Measurements from ENCODE around the gene ACOXL. TPM values are rescaled to one million over a fixed set of nuclear protein-coding genes. Genes with fewer than 3 reads are reported as not detected.

Gene ACOXL
- total RNA-seq, 2 experiments from 2014 or later: not detected

DNA sequence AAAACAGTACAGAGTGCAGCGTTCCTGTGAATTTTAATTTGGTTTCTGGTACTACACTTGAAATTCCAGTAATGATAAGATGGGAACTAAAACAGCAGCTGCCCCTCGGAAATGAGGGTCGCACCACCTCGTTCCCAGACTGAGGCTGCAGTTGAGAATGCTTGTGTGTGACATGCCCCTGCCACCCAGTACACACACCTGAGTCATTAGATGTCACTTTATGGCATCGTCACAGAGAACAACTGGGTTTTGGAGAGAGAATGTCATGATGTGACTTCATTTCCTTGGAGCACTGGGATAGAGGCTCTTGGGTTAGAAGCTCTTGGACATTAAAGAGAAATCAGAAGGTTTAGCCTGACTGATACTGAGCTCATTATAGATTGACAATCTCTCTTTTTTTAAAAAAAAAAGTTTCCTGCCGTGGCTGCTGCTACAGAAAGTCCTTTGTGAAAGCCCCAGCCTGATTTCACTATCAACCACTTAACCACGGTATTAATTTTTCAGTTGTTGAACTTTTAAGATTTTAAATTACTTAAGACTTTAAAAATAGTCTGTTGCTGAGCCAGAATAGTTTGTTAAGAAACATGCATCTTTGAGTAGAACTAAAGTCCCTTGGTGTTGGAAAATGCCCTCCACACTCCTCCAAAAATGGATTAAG lies 412.9 kb downstream of the ACOXL start:
- no peak for DNase-seq
- peaks cover 3% of the 10 kb centered on the region for H3K27me3 Mint-ChIP-seq
- no peak overlapping the region for H3K27ac Mint-ChIP-seq
- H3K9me3 Mint-ChIP-seq: no peaks in the 10 kb centered on the region
- peaks cover 10% of the 10 kb centered on the region for H3K4me1 Mint-ChIP-seq
- peaks cover 9% of the 10 kb centered on the region for H3K36me3 Mint-ChIP-seq
- H3K4me3 Mint-ChIP-seq: no peak overlapping the region
- no peak for ATAC-seq (ENCODE audit: low read depth)
- POLR2A ChIA-PET: no interaction called here

DNA sequence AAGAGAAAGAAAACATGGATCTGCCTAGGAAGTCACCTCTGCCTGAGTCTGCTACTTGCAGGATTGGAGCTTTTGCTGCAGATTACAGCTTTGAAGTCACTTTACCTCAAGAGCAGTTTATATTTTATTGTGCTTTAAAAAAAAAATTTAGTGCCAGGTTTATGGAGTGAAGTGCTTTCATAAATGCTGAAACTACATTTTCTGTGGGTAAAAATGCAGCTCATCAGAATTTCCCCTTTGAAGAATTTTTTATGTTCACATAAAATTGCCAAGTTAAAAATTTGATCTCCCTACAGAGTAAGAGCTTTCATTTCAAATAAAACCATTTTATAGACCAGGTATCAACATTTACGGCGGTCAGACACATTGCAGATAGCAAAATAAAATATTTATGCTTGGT lies 413.6 kb downstream of the ACOXL start:
- Mint-ChIP-seq H3K27ac (no peak overlapping the region), H3K27me3 (peaks cover 3% of the 10 kb centered on the region), H3K9me3 (no peaks in the 10 kb centered on the region), H3K4me3 (no peak overlapping the region), H3K36me3 (peaks cover 8% of the 10 kb centered on the region), H3K4me1 (peaks cover 10% of the 10 kb centered on the region)
- no peak for ATAC-seq (ENCODE audit: low read depth)
- POLR2A ChIA-PET: no interaction called here
- DNase-seq: no peak

DNA sequence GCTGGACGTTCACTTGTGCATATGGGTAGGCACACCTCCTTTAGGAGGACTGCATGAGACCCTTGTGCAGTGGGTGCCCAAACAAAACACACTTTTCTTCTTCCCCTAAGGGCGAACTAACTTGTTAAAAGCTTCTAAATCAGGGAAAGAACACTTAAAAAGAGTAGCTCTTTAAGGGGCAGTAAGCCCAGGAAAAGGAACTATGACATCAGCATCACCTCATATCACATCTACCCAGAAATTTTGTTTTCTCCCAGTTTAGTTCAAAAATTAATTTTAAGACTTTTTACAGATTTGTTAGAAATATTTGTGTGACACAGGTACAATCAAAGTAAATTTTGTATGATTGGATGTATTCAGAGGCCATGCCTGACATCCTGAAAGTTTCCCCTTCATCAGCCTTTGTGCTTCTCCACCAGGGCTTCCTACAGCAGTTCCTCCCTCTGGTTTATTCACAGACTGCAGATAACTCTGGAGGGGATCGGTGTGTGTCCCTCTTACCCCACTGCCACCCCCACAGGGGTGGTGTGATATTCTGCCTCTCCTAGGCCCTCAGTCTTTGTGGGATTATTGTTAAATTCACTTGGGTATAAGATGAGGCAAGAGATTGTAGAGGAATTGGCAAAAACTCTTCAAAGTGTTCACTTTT lies 416.0 kb downstream of the ACOXL start:
- peaks cover 6% of the 10 kb centered on the region for H3K4me1 Mint-ChIP-seq
- H3K27ac Mint-ChIP-seq: no peak overlapping the region

DNA sequence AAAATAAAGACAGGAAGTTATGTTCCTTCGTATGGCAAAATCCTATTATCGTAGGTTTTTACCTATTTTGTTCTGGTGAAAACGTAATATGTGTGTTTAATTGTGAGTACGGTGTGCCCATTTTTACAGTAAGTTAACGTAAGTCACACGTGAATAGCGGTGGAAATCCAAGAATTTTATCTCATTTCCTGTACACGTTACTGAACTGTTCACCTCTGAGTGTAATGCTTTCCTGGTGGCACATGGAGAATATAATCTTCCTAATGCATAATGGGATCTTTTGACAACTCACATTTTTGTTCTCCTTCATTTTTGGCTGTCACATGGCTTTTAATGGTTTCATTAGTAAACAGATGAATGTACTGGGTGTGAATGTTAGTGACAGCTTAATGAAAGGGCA lies 416.6 kb downstream of the ACOXL start:
- Mint-ChIP-seq H3K4me3 (no peak overlapping the region), H3K9me3 (no peaks in the 10 kb centered on the region), H3K4me1 (peaks cover 6% of the 10 kb centered on the region), H3K27ac (no peak overlapping the region), H3K27me3 (no peaks in the 10 kb centered on the region), H3K36me3 (peaks cover 18% of the 10 kb centered on the region)
- ATAC-seq (ENCODE audit: low read depth) (no peak), DNase-seq (no peak)
- POLR2A ChIA-PET: no interaction called here

More for the DNA sequence above, 416.0 kb downstream of the ACOXL start:
- ATAC-seq (ENCODE audit: low read depth): no peak
- no peak for DNase-seq
- H3K27me3 Mint-ChIP-seq: no peaks in the 10 kb centered on the region
- H3K9me3 Mint-ChIP-seq: no peaks in the 10 kb centered on the region
- peaks cover 16% of the 10 kb centered on the region for H3K36me3 Mint-ChIP-seq
- no peak overlapping the region for H3K4me3 Mint-ChIP-seq
- POLR2A ChIA-PET: no interaction called here

DNA sequence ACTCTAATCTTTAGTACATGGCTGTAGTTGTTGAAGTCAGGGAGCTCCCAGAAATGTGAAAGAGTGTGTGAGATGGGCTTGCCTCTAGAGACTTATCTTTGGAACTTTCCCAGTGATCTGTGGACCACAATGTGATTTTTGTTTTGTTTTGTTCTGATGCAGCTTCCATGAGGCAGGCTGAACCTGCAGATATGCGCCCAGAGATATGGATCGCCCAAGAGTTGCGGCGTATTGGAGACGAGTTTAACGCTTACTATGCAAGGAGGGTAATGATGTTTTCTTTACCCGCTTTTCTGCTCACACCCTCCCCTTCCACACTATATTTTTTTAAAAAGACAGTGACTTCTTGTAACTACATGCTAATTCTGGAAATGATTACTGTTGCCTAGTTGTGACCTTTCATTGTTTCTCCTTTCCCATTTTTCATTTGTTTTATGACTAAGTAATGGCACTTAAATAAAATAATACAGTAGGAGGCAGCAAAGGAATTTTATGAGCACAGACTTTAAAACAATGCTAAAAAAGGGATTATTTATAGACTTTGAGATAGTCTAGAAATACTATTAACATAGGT lies 417.6 kb downstream of the ACOXL start:
- Mint-ChIP-seq H3K9me3 (no peaks in the 10 kb centered on the region), H3K27ac (no peak overlapping the region), H3K4me1 (peaks cover 4% of the 10 kb centered on the region), H3K27me3 (no peaks in the 10 kb centered on the region), H3K4me3 (no peak overlapping the region), H3K36me3 (peaks cover 16% of the 10 kb centered on the region)
- no peak for ATAC-seq (ENCODE audit: low read depth)
- no peak for DNase-seq
- POLR2A ChIA-PET: no interaction called here

- DNase-seq: no peak
- no peak for ATAC-seq (ENCODE audit: low read depth)
- peaks cover 22% of the 10 kb centered on the region for H3K36me3 Mint-ChIP-seq
- peaks cover 20% of the 10 kb centered on the region for H3K4me1 Mint-ChIP-seq
- H3K27me3 Mint-ChIP-seq: no peaks in the 10 kb centered on the region
- no peaks in the 10 kb centered on the region for H3K9me3 Mint-ChIP-seq
- POLR2A ChIA-PET: no interaction called here
- H3K4me3 Mint-ChIP-seq: no peak overlapping the region
- H3K27ac Mint-ChIP-seq: no peak overlapping the region
These were observed 422.4 kb downstream of the ACOXL start for GRCh38 chr2:111154758-111155157.

DNA sequence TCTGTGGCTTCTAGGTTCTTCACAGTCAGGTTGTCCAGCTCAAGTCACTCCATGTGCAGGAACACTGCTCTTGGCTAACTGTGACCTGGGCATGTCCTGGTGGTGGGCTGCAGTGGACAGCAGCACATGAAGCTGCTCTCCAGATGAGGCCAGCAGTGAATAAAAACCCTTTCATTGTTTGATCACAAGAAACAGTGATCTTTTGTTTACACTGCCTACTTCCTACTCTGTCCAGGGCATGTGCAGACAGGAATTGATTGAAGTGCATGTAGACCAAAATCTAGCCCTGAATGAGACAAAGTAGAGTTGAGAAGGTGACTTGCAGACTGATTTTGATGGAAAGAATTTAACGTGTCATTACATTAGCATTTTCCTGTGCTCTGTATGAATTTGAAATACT lies 423.2 kb downstream of the ACOXL start:
- no peak for DNase-seq
- no peak overlapping the region for H3K4me3 Mint-ChIP-seq
- no peaks in the 10 kb centered on the region for H3K9me3 Mint-ChIP-seq
- H3K4me1 Mint-ChIP-seq: peaks cover 27% of the 10 kb centered on the region
- ATAC-seq (ENCODE audit: low read depth): no peak
- H3K27ac Mint-ChIP-seq: no peak overlapping the region
- H3K36me3 Mint-ChIP-seq: peaks cover 22% of the 10 kb centered on the region
- POLR2A ChIA-PET: no interaction called here
- H3K27me3 Mint-ChIP-seq: no peaks in the 10 kb centered on the region

DNA sequence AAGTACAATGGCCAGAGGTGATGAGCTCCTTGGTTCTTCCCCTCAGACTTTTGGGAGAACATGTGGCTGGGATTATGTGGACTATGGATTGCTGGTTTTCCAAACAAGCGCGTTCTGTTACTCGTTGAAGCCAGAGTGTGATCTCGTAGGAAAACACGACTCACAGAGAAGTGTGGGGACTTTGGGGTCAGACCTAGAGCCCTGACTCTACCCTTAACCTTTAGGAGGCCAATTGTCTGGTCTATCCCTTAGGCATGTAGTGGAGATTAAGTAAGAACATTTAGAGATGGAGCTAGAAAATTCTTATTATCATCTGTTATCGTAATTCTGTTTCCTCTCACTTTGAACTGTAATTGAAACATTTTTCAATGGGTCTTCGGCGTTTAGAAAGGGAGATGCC lies 424.2 kb downstream of the ACOXL start:
- peaks cover 27% of the 10 kb centered on the region for H3K4me1 Mint-ChIP-seq
- no peaks in the 10 kb centered on the region for H3K9me3 Mint-ChIP-seq
- H3K36me3 Mint-ChIP-seq: peaks cover 19% of the 10 kb centered on the region
- POLR2A ChIA-PET: no interaction called here
- ATAC-seq (ENCODE audit: low read depth) (no peak), DNase-seq (no peak)
- no peak overlapping the region for H3K27ac Mint-ChIP-seq
- no peak overlapping the region for H3K4me3 Mint-ChIP-seq
- H3K27me3 Mint-ChIP-seq: no peaks in the 10 kb centered on the region

DNA sequence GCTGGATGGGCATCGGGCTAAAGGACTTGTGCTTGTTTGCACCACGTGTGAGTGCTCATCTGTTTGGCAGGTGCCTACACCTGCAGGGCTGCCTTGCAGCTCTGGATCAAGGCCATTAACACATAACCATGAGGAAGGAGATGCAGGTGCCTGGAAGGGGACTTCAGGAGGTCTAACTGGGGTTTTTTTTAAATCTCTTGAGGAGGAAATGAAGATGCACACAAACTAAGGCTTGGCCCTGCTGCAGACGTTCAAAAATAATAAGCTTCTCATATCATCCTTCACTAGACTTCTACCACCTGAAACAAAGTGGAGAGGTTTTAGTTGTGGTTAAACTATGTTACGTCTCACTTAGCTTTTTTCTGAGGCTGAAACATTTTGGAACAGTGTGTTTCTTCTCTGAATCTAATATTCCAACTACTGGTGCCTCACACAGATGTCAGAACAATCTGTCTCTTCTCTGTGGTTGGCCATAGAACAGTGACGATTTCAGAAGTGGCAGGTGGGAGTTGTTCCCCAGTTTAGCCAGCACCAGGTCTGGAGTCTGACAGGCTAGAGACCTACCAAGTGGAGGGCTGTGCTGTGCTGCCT lies 424.8 kb downstream of the ACOXL start:
- no peaks in the 10 kb centered on the region for H3K27me3 Mint-ChIP-seq
- DNase-seq: no peak
- no peak for ATAC-seq (ENCODE audit: low read depth)
- no peak overlapping the region for H3K27ac Mint-ChIP-seq
- no peak overlapping the region for H3K4me3 Mint-ChIP-seq
- peaks cover 27% of the 10 kb centered on the region for H3K4me1 Mint-ChIP-seq
- peaks cover 18% of the 10 kb centered on the region for H3K36me3 Mint-ChIP-seq
- no peaks in the 10 kb centered on the region for H3K9me3 Mint-ChIP-seq
- POLR2A ChIA-PET: no interaction called here

DNA sequence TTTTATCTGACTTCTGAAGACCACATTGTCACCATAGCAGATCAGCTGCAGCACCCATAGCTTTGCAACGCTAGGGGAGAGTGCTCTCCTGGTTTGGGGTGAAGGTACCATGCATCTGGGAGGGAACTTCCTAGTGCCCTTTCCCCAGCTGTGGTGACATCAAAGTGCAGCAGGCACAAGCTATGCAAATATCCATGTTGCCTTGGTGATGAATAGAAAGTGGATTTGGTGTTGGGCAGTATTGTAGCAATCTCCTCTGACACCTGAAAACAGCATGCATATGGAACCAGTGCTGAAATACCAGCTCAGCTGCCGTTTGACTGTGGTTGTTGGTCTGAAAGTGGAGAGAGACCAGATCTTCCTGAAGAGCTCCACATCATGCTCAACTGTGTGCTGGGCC lies 425.4 kb downstream of the ACOXL start:
- Mint-ChIP-seq H3K9me3 (no peaks in the 10 kb centered on the region), H3K4me3 (no peak overlapping the region), H3K27me3 (no peaks in the 10 kb centered on the region), H3K4me1 (peaks cover 31% of the 10 kb centered on the region), H3K36me3 (peaks cover 17% of the 10 kb centered on the region), H3K27ac (no peak overlapping the region)
- POLR2A ChIA-PET: interaction anchor here (0.5 kb wide), 1 partner anchor 84 kb away, joined by 6 read pairs; no protein-coding TSS in a partner anchor
- DNase-seq: no peak
- ATAC-seq (ENCODE audit: low read depth): no peak

GRCh38 chr2:111159641-111160040 lies 427.3 kb downstream of the ACOXL start:
- Mint-ChIP-seq H3K4me1 (peaks cover 34% of the 10 kb centered on the region), H3K27ac (no peak overlapping the region), H3K36me3 (peaks cover 19% of the 10 kb centered on the region), H3K27me3 (no peaks in the 10 kb centered on the region), H3K4me3 (no peak overlapping the region), H3K9me3 (no peaks in the 10 kb centered on the region)
- POLR2A ChIA-PET: no interaction called here
- DNase-seq: no peak
- no peak for ATAC-seq (ENCODE audit: low read depth)

- POLR2A ChIA-PET: no interaction called here
- Mint-ChIP-seq H3K4me1 (peaks cover 34% of the 10 kb centered on the region), H3K4me3 (no peak overlapping the region), H3K27ac (no peak overlapping the region), H3K27me3 (no peaks in the 10 kb centered on the region), H3K9me3 (no peaks in the 10 kb centered on the region), H3K36me3 (peaks cover 21% of the 10 kb centered on the region)
- no peak for ATAC-seq (ENCODE audit: low read depth)
- no peak for DNase-seq
These were observed 428.4 kb downstream of the ACOXL start for GRCh38 chr2:111160758-111161157.

DNA sequence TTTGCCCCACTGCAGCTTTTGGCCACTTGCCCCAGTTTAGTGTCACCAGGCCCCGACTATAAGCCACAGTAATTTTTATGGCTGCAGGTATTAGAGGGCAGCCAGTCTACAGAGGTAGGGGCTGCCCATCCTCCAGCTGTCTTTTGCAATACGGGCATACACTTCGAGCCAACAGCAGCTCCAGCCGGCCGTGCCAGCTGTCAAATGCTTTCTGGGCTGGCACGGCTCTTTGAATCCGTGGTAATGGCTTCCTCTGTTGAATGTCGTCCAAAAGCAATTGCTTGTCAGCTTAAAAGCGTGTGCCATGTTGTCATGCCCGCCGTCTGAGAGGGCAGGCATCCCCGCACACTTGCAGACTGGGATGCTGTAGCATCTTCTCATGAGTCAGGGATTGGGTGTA lies 429.6 kb downstream of the ACOXL start:
- peaks cover 18% of the 10 kb centered on the region for H3K36me3 Mint-ChIP-seq
- POLR2A ChIA-PET: no interaction called here
- H3K9me3 Mint-ChIP-seq: no peaks in the 10 kb centered on the region

More for the DNA sequence above, 429.6 kb downstream of the ACOXL start:
- no peak for ATAC-seq (ENCODE audit: low read depth)
- Mint-ChIP-seq H3K27me3 (no peaks in the 10 kb centered on the region), H3K4me1 (peaks cover 28% of the 10 kb centered on the region), H3K27ac (no peak overlapping the region), H3K4me3 (no peak overlapping the region)
- DNase-seq: no peak

Measured in activated naive CD8-positive, alpha-beta T cell treated with anti-CD3 and anti-CD28 coated beads, Interleukin-2, amount 10 ng/mL, durations not matched to agents 7 days and 5 days (primary cell).